NCI-H748 treated with DMSO at 0.1 percent for 48 hours (cell line): ENCODE data around the gene COL4A1.

Experiments used
- DNase-seq: peaks from one replicate; lab custom pipeline; 2025; lab: John Stamatoyannopoulos, UW

Gene COL4A1

DNA sequence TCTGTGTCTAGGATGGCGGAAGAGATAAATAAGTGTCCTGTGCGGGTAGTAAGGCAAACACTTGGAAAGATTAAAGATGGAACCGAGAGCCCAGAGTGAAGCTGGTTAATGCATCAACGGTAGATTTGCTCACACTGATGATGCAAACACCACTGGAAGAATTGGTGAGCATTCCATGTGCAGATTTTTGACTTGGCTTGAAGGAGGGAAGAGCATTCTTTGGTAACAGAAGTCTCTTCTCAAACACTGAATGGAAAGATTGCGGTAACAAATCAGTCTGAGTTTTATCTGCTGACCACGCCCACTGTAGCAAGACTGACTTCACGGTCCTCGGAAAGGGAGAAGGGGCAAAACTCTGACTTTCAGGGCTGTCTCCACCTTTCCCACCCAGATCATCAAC, 112.5 kb downstream of the COL4A1 start:
- DNase-seq = no peak

DNA sequence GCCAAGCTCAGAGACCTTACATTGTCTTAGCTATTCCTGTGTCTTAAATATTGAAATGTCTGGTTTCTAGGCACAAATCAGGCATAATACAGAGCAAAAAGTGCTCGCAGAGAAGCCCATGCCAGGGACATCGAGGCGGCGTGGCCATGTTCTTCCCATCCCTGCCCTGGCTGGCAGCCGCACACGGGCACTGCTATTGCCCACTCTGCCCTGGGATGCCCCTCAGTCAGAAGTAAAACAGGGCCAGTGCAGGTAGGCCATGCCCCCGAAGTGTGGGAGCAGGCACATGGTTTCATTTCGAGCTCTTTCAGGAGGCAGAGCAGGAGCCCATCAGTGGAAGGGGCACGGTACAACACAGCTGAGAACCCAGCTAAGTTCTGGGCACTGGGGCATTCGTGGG, 113.5 kb downstream of the COL4A1 start:
- no peak for DNase-seq

DNA sequence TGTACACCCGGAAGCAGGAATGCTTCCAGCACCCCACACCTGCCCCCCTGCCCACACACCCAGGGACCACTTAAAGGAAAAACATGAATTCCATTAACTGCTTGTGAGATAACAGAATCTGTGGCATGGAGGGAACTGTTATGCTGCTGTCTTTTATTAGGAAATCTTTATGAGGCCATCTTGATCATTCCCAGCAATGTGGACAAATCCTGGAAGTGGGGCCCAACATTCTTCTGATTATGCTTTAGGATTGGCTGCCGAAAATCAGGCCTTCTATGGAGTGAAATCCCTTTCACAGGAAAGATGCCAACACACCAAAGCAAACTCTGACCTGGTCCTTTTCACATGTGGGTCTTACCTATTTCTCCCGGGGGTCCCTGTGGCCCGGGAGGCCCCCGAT, 114.5 kb downstream of the COL4A1 start:
- no peak for DNase-seq

DNA sequence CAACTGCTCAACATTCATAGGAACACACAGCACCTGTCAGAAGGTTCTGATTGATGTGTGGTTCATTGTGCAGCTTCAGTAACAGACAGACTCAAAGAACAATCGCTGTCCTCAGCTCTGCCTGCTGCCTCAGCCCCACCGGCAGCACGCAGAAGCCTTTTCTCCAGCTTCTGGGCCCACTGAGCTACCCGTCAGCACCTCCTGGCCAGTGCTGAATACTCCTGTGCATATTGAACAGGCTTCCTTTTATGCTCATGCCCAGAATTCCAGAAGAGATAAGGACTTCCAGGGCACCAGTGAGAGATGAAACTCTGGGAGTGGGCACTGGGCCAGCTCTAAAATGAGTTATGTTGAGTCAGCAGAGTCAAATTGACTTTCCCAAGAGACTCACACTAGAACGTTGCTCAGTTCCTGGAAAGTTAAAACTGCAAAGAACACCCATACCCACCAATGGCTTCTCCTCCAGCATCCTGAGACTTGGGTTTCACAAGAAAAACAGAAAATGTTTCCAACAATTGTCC, 119.3 kb downstream of the COL4A1 start:
- no peak for DNase-seq

DNA sequence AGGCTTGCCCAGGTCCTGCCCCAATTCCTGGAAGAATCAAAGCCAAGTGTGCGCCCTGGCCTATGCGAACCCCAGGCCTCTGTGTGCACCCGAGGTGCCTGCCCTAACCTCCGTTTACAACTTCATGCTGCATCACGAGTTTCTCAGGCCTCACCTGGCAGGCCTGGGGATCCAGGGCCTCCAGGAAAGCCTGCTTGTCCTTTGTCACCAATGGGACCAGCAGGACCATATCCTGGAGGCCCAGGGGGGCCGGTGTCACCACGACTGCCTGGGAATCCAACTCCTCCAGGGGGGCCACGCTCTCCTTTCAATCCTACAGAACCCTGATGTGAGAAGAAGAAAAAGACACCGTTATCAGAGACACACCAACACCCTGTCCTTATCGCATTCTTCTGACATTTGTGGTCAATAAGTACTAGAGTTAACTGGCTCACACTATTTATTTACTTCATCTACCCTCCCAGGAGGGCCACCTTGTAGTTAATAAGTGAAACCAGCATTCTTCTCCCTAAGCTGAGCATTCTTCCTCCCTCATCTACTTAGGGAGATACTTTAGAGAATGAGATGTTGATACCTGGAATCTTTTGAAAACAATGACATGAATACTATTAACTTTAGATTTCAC, 120.6 kb downstream of the COL4A1 start:
- DNase-seq = no peak

DNA sequence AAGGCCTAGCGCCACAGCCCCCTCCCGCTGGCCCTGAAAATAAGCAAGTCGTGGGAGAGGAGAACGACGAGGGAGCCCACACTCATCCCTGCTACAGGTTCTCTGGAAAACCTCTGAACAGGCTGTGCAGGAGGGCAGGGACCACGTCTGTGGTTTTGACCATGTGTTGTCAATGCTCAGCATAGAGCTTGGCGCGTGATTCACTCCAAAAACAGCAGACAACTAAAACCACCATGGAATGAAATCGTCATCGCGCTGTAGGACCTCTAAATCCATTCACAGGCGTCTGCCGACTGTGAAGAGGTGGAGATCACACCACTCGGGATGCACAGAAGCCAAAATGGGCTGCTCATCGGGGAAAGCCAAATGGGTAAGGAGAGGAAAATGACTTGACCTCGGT, 121.3 kb downstream of the COL4A1 start:
- no peak for DNase-seq

DNA sequence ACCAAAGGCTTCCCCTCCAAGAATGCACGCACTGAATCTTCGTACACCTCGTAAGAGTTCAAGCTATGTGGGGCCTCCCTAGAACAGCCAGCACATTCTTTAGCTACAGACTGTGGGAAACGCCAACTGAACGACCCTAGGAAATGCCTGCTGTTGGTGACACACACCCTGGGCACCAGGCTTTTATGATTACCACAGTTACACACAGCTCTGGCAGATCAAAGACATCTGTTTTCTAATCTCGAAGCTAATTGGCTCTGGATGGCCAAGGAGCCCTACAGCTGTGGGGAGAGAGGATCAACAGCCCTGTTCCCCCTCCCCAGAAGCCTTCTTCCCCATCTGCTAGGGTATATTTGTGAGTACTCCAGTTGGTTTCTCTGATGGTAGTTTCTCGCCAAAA, 123.0 kb downstream of the COL4A1 start:
- no peak for DNase-seq

DNA sequence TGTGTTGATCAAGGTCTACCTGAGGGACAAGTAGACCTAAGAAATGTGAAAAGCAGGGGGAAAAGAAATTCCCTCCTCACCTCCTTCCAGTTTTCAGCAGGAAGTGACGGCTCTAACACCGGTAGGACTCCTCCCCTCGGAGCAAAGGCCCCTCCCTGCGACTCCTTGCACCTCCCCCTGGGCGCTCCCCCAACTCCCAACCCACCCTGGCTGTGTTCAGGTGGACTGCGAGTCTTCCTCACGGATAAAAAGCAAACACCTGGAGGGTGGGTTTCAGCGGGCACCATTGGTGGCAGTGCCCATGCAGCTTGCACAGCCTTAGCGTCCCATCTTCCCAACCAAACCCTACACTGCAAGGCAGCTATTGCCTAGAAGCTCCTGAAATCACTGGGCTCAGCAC, 124.5 kb downstream of the COL4A1 start:
- DNase-seq = no peak

DNA sequence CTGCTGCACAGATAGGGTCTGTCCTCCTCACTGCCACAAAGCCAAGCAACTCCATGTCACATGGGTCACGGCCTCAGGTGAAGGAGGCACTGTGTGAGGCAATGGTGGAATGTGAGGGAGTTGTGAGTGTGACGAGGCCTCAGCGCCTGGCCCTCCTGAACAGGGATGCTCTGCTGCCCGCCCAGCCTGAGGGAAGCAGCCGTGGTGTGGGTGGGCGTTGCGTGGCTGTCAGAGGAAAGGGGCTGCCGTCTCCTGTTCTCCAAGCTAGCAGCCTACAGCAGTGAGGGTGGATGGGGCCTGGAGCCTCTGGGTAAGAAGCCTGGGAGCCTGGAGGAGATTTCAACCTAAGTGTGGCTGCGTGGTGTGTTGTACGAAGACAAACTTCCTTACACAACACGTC, 125.0 kb downstream of the COL4A1 start:
- no peak for DNase-seq

DNA sequence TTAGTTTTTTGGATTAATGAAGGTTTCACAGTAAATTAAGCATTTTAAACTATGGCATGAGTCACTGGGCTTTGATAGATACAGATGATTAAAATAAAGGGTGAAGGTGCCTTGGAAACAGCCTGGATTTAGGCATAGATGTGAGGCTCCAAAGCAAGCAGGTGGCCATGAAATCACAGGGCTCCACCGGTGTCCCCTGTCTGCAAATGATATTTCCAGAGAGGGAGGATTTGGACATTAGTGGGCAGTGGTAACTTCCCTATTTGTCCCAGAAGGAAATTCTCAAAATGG, 127.2 kb downstream of the COL4A1 start:
- DNase-seq = no peak

DNA sequence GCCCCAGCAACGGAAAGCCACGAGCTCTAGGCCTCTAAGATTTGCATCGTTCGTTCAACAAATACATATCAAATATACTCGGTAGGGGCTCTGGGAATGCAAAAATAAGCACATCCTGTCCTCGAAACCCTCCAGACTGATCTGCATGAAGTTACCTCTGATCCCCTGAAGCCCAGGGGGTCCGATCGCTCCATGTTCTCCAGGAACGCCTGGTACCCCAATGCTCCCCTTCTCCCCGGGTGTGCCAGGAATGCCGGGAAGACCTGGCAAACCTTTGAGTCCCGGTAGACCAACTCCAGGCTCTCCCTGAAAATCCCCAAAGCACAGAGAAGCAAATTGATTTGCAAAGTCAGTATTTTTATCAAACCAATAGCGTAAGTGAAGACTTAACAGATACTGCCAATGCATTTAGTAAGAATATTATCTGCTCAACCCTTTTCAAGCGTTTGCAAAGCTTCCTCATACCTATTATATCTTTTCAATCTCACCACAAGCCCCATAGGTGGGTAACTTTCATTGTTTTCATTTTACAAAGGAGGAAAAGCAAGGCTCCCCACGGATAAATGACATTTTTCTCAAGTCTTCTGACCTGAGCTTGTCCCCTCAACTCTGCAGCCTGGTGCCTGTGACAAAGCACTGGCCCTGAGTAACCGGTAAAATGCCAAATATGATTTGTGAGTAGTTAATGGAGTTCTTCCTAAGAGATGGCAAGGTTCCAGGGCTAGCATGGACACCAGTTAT, 127.7 kb downstream of the COL4A1 start:
- DNase-seq = no peak

DNA sequence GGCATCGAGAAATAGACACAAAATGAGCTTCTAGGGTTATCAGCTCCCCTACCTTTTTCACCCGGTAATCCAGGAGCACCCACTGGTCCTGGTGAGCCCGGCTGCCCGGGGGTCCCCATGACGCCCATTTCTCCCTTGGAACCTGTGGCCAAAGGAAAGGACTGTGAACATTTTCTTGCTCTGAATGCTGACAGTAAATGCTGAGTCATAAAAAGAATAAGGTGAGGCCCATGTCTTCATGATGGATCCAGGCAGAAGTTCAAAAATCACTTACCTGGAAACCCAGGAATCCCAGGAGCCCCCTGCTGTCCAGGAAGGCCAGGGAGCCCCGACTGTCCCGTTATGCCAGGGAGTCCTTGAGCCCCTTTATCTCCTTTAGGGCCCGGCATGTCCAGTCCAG, 129.2 kb downstream of the COL4A1 start:
- no peak for DNase-seq

DNA sequence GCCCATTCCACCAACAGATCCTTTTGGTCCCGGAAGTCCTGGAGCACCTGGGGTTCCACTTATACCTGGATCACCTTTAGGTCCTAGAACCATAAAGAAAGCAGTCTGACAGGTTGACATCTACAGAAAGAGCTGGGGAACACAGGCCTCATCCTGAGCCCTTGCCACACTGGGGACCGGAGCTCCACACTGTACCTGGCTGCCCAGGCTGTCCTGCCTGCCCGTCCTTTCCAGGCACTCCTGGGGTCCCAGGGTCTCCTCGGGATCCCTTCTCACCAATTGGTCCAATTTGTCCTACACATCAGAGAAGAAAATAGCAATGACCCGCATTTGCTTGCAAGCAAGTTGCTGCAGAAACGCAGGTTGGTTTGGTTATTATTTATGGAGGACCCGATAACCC, 130.5 kb downstream of the COL4A1 start:
- no peak for DNase-seq

DNA sequence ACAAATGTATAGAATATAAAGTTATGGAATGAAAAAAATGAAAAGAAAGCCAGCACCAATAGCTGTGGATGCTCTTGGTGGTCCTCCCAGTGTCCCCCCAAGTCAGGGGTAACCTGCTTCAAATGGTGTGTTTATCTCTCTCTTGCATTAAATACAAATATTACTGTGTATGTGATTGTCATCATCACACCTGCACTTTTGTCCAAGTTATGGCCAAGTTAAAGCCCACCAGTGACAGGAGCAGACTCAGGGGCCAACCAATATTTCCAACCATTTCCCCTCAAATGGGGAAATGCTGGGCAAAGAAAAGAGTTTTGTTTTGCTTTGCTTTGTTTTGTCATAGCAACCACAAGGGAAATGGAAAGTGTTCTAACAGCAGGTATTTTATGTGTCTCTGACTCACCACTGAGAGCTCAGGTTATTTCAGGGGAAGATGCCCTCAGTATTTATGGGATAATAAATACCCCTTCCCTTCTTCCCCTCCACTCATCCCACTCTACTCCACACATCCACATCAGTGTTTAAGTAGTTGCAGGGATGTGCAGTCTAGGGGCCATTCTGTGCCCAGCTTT, 133.6 kb downstream of the COL4A1 start:
- no peak for DNase-seq

DNA sequence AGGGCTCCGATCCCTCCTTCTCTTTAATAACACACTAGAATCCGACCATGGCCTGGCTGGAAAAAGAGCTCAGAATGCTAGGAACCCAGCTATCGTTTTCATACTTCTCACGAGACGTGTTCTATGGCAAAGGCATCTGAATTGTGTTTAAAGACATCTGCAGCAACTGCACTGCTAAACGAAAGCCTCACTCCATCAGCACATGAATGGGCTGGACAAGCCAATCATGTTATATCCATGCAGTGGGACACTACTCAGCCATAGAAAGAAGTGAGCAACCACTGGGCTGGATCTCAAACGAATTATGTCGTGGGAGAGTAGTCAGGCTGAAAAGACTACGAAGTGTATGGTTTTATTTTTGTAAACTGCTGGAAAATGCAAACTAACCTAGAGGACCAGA, 136.1 kb downstream of the COL4A1 start:
- DNase-seq = no peak

DNA sequence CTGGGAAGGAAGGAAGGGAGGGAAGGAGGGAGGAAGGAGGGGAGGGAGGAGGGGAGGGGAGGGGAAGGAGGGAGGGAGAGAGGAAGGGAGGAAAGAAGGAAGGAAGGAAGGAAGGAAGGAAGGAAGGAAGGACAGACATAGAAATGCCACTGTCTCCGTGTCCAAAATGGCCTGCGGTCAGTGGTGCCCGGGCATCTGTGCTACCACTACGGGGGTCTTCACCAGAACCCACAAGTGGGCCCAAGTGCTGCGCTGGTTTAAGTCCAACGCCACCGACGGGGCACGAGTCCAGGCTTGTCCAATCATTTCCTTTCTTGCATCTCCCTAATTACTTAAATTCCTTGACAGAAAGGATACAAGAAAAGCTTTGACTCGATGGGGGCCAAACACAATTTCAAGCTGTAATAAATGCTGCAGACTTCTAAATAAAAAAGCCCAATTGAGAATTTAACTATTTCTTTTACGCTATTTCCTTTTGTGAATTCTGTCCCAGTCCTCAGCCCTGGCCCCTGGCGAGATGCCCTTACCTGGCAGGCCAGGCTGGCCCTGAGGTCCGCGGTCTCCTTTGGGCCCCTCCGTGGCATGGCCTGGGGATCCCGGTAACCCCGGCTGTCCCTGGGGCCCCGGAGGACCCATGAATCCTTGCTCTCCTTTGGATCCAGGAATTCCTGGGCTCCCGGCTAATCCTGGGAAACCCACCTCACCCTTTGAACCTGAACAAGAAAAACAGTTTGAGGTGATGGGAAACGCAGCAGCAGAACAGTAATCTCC, 136.8 kb downstream of the COL4A1 start:
- DNase-seq = no peak

DNA sequence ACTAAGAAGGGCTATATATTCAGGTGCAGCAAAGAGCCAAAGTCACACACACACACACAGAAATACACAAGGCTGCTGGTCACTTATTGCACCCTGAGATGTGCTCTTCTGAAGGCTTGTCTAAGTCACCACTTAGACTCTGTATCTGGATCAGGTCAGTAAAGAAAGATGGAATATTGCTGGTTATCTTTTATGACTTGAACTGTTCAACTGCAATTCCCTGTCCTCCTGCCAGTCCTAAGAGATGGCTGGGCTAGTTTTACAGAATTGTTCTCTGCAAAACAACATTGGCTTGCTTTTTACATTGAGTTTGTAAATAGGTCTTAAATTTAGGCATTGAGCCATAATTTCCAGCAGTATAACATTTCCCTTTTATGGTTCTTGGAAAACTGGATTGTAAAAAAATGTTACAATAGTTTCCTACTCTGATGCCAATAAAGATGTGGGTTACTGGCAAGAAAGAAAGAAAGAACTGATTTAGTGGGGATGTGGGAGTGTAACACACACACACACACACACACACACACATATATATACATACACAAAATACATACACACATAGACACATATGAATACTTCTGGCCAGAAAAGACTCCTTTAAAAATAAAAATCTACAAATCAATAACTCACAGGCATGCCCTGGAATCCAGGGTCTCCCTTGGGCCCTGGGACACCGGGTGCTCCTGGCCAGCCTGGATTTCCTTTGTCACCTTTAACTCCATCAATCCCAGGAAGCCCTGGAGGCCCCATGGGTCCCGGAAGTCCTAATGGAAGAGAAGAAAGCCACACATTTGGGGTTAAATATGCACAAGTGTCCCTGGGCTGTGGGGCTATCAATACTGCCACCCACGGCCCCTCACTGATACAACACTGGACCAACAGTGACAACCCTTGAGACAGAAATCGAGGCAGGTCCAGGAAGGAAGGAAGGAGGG, 137.7 kb downstream of the COL4A1 start:
- DNase-seq = no peak

DNA sequence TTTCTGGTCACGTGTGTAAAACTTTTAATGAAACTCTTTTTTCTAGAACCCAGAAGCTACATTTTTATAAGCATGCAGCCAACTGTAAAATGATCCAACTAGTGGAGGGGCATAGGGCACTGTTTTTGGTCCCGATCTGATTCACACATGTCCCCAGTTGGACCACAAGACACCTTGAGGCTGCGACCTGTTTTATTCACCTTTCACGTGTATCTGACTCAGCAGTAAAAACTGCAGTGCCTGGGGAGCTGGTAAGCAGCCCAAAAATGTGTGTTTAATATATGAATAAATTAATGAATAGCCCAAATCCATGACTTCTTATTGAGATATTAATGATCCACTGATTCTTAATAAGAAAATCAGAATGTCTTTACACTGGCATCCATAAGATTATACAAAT, 140.4 kb downstream of the COL4A1 start:
- DNase-seq = no peak

DNA sequence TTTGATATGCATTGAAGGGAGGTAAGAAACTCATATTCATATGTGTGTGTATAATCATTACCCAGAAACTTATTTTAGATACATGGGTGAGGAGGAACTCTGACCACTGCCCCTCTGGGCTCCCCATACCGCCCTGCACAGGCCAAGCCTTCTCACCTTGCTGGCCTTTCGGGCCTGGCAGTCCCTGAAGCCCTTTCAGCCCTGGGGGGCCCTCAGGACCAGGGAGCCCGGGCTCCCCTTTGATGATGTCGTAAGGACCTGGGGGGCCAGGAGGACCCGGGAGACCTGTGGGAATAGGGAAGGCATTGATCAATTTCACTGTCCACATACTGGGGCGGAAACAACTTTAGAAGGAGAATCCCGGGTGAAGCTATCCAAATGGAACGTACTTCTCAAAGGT, 142.3 kb downstream of the COL4A1 start:
- DNase-seq = no peak

DNA sequence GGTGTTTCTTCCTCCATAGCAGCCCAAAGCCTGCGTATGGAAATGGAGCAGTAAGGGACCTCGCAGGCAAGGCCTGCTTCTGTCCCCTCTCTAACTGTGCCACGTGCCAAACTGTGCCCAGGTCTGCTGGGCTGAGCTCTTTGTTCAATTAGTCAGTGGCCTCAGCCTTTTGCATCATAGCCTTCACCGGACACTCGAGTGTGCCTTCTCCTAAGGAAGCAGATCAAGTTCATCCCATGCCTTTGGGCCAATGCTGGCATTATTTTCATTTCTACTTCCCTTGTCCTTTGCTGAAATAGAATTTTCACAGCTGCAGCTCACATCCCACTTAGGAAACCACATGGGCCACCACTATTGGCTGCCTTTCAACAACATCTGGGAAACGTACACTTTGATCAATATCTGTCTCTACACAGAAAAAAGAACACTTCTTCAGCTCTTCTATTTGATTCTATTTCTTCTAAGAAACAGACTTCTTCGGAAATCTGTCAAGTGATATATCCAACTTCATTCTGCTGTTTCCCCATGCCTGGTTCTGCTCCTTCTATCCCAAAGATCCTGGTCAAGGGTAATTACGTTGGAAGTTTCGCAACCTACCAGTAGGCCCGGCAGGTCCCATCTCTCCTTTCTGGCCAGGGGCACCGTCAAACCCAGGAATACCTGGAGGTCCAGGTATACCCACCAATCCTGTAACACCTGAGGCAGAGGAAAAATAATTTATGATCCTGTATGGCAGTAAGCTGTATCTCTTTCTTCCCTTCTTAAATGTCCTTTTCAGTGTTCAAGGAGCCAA, 143.9 kb downstream of the COL4A1 start:
- DNase-seq = no peak

DNA sequence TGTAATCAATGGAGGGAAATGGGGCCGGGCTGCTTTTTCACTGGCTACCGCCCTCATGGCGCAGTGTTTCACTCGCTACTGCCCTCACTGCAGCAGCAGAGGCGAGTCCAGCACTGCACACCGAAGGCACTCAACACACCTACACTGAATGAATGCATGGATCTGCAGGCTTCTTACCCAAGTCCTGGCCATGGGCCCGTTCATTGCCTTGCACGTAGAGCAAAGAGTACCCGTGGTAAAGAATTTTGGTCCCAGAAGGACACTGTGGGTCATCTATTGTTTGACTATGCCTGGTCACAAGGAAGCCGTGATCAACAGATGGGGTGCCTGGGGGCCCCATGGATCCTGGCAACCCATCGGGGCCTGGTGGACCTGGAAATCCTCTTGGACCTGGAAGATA, 144.9 kb downstream of the COL4A1 start:
- no peak for DNase-seq
